GM12878 (cell line): ENCODE measurements around the gene PTGR3. TPM values are rescaled to one million over a fixed set of nuclear protein-coding genes. Genes with fewer than 3 reads are reported as not detected.

Experiments
- ATAC-seq: fragments of 200-7000 bp; cut with Tn5 transposase; 3 replicates; pipeline ENCODE4 v1.9.1; 2020; ENCODE audit warnings: mild to moderate bottlenecking, moderate library complexity
- BruUV-seq: library from RNA; stranded (reverse); fragments of 400-500 nt; replicated peaks from 2 replicates; lab custom pipeline; 2021; lab: Mats Ljungman, UMichigan
- CTCF ChIA-PET: fragments of 300-600 bp; sonication (Branson Sonifier 250); formaldehyde crosslinking; extraction: SDS; loops from one replicate; lab custom pipeline; 2021; ENCODE audit warnings: inconsistent platforms; lab: Yijun Ruan, JAX
- POLR2A ChIA-PET: fragments of 350-600 bp; formaldehyde crosslinking; extraction: SDS; loops from one replicate; lab custom pipeline; 2021; ENCODE audit warnings: inconsistent platforms; lab: Charles Lee
- RAD21 ChIA-PET: fragments of 300-600 bp; sonication (Branson Sonifier 250); formaldehyde crosslinking; loops from one replicate; lab custom pipeline; 2023; ENCODE audit warnings: antibody characterized with exemption; ENCODE audit not compliant: unreplicated experiment; lab: Charles Lee
- SMC1A ChIA-PET: fragments of 300-600 bp; sonication (Branson Sonifier 250); formaldehyde crosslinking; loops from one replicate; lab custom pipeline; 2023; ENCODE audit not compliant: unreplicated experiment, uncharacterized antibody; lab: Charles Lee
- DNase-seq: peaks from one replicate; pipeline ENCODE4 v3.0.0-alpha.2; 2011; ENCODE audit warnings: low read depth, low spot score
- FAIRE-seq: peaks from 3 replicates; lab custom pipeline; 2011; peaks lifted over from hg19 to GRCh38; lab: Jason Lieb, UNC
- H2AFZ ChIP-seq: 2 replicates; pipeline ENCODE4 v1.6.0; 2011; ENCODE audit warnings: low read depth, low read length, control low read depth; ENCODE audit not compliant: control insufficient read depth
- H3K27ac ChIP-seq: 2 replicates; pipeline ENCODE4 v1.5.1; 2011; ENCODE audit warnings: control low read depth; ENCODE audit not compliant: control insufficient read depth, insufficient read depth
- H3K27me3 ChIP-seq, 2 experiments: replicated peaks in 1 of 2; 2 replicates each; pipeline versions ENCODE4 v1.6.0 to v1.6.1; 2011; ENCODE audit warnings: low read length in 1 of 2; ENCODE audit not compliant: control insufficient read depth in 2 of 2, insufficient read depth in 2 of 2
- H3K36me3 ChIP-seq, 2 experiments: 2 replicates each; pipeline ENCODE4 v1.5.1; 2011; ENCODE audit warnings: low read length in 1 of 2; ENCODE audit not compliant: control insufficient read depth in 2 of 2, insufficient read depth in 2 of 2
- H3K4me1 ChIP-seq: 2 replicates; pipeline ENCODE4 v1.6.1; 2011; ENCODE audit warnings: mild to moderate bottlenecking, low read length, moderate library complexity, mixed read lengths; ENCODE audit not compliant: control insufficient read depth, insufficient read depth
- H3K4me2 ChIP-seq: 2 replicates; pipeline ENCODE4 v1.6.0; 2011; ENCODE audit warnings: control low read depth; ENCODE audit not compliant: control insufficient read depth, insufficient read depth
- H3K4me3 ChIP-seq: fragments of 200-600 bp; sonication (generic); 2 replicates; pipeline ENCODE4 v1.5.1; 2016
- H3K79me2 ChIP-seq: 2 replicates; pipeline ENCODE4 v1.6.0; 2011; ENCODE audit warnings: low read length; ENCODE audit not compliant: control insufficient read depth, insufficient read depth
- H3K9ac ChIP-seq: 2 replicates; pipeline ENCODE4 v1.8.0; 2011; ENCODE audit warnings: low read length, control low read depth, mixed read lengths; ENCODE audit not compliant: control insufficient read depth, insufficient read depth
- H3K9me3 ChIP-seq: replicated peaks from 3 replicates; pipeline ENCODE4 v1.5.1; 2011; ENCODE audit warnings: mild to moderate bottlenecking, low read length; ENCODE audit not compliant: control insufficient read depth, insufficient read depth
- H4K20me1 ChIP-seq: 2 replicates; pipeline ENCODE4 v1.6.0; 2011; ENCODE audit not compliant: control insufficient read depth, insufficient read depth
- CBX3 ChIP-seq: fragments of 200-600 bp; sonication (generic); IDR thresholded peaks from 2 replicates; pipeline ENCODE4 v1.6.1; 2016; ENCODE audit warnings: low read depth, borderline replicate concordance
- JUNB ChIP-seq: IDR thresholded peaks from 2 replicates; pipeline ENCODE4 v1.6.1; 2016; ENCODE audit warnings: antibody characterized with exemption, mild to moderate bottlenecking
- KLF5 ChIP-seq: fragments of 450-650 bp; IDR thresholded peaks from 2 replicates; pipeline ENCODE4 v1.6.1; 2014; ENCODE audit warnings: mild to moderate bottlenecking; ENCODE audit not compliant: partially characterized antibody
- MTA2 ChIP-seq: fragments of 450-650 bp; IDR thresholded peaks from 2 replicates; pipeline ENCODE4 v1.6.1; 2016; ENCODE audit warnings: low read depth, mild to moderate bottlenecking, moderate library complexity
- NR2C2 ChIP-seq: IDR thresholded peaks from 2 replicates; pipeline ENCODE4 v1.6.1; 2011; ENCODE audit warnings: borderline replicate concordance, low read depth; ENCODE audit not compliant: control insufficient read depth, insufficient read length
- RELB ChIP-seq: fragments of 450-650 bp; IDR thresholded peaks from 2 replicates; pipeline ENCODE4 v1.6.1; 2017; ENCODE audit warnings: low read depth, mild to moderate bottlenecking, moderate library complexity
- YY1 ChIP-seq: IDR thresholded peaks from 2 replicates; pipeline ENCODE4 v1.6.1; 2011; ENCODE audit warnings: low read depth, mild to moderate bottlenecking, low read length
- WGBS: methylation state at CpG from one replicate; pipeline ENCODE4 v1.1.6; 2016; ENCODE audit warnings: low lambda C conversion rate; ENCODE audit not compliant: insufficient replicate concordance, insufficient coverage; ENCODE audit errors: missing lambda C conversion rate; 5-methylcytosine and 5-hydroxymethylcytosine counted together
- in situ Hi-C: fragments of 300-500 bp; cut with MboI; formaldehyde crosslinking; loops from 9 replicates; pipeline ENCODE4 v1.14.3; 2018; ENCODE audit warnings: mixed read lengths
- intact Hi-C: fragments of 100-400 bp; cut with micrococcal nuclease; formaldehyde crosslinking; loops from one replicate; pipeline ENCODE4 v1.14.2; 2022; ENCODE audit not compliant: unreplicated experiment
- polyA plus RNA-seq, 11 experiments: library from polyadenylated mRNA; depleted of rRNA in 4 of 11; unstranded in 6 of 11; stranded (reverse) in 5 of 11; fragments of >200 nt; fragmentation: Nextera tagmentation in 4 of 11; fragmentation: Illumina TruSeq in 1 of 11; extraction: Ambion mirVana in 4 of 11; extraction: Trizol in 1 of 11; gene quantifications; 1 replicate in 1 of 11; 2 replicates in 10 of 11; pipeline versions ENCODE4 v1.2.1 to v1.2.3, GENCODE V29; 2011 to 2016; ENCODE audit warnings: inconsistent platforms in 2 of 11, missing spikeins in 2 of 11, low read depth in 1 of 11
- total RNA-seq, 4 experiments: library from RNA; depleted of rRNA in 3 of 4; stranded (reverse); fragments of >200 nt in 3 of 4; fragmentation: Illumina TruSeq in 1 of 4; extraction: Trizol in 1 of 4; gene quantifications; 2 replicates each; pipeline versions ENCODE4 v1.2.1 to v1.2.3, GENCODE V29; 2013 to 2021

PTGR3 gene
- total and polyA plus RNA-seq, 10 of the 15 experiments (the other 5 are each of a cell fraction or from before 2014, with no cell fraction given) = 6.2 to 69.8 (median 21.9) TPM

GRCh38 chr18:75204269-75204731 lies 4.6 kb downstream of the PTGR3 start:
- Histone ChIP-seq H2AFZ (no peak overlapping the region; the same call in 1 of the 2 replicates), H3K4me2 (peak overlapping the region; percentile 76; the same call in 1 of the 2 replicates), H3K9ac (peak overlapping the region; percentile 34; the same call in 1 of the 2 replicates), H3K27me3 (no peaks in the 10 kb centered on the region), H3K36me3 (peaks cover 5 to 10% of the 10 kb centered on the region in 2 experiments), H3K4me3 (peak overlapping the region; percentile 57; the same call in 1 of the 2 replicates), H3K27ac (no peak overlapping the region), H4K20me1 (no peaks in the 10 kb centered on the region), H3K79me2 (peaks cover 49% of the 10 kb centered on the region), H3K9me3 (no peaks in the 10 kb centered on the region), H3K4me1 (no peaks in the 10 kb centered on the region)
- FAIRE-seq (no peak), ATAC-seq (peak; percentile 0), DNase-seq (no peak)
- ChIA-PET RAD21 (interaction anchor here (1.3 kb wide), 1 partner anchor 31 kb away, joined by 5 read pairs; no protein-coding TSS in a partner anchor), SMC1A (interaction anchor here (1.6 kb wide), 1 partner anchor 12 kb away, joined by 4 read pairs; no protein-coding TSS in a partner anchor), CTCF (no interaction called here), POLR2A (no interaction called here)
- 81% methylated on average over 21 of the region's 35 CpGs for WGBS
- in situ Hi-C loops = loop anchor here (25.0 kb wide), 1 partner anchor 1908 kb away; no protein-coding TSS in a partner anchor
- intact Hi-C loops = loop anchor here (10.0 kb wide), 4 partner anchors 209 to 1281 kb away; no protein-coding TSS in a partner anchor
- TF ChIP-seq JUNB (no peak), RELB (no peak), NR2C2 (no peak), MTA2 (no peak), KLF5 (no peak), YY1 (no peak), CBX3 (no peak)
- no TSS peak for BruUV-seq
